Kasumi-1 (cell line): Measurements from ENCODE around the gene FAM81A.
"Not testable (repeated sequence)": the region's sequence is repeated elsewhere in the genome, so short reads cannot be mapped to it uniquely, and the experiment has no call there.

Experiments
- DNase-seq, 2 experiments: peaks; one replicate each; lab custom pipeline; 2025; lab: John Stamatoyannopoulos, UW

The FAM81A gene

DNA sequence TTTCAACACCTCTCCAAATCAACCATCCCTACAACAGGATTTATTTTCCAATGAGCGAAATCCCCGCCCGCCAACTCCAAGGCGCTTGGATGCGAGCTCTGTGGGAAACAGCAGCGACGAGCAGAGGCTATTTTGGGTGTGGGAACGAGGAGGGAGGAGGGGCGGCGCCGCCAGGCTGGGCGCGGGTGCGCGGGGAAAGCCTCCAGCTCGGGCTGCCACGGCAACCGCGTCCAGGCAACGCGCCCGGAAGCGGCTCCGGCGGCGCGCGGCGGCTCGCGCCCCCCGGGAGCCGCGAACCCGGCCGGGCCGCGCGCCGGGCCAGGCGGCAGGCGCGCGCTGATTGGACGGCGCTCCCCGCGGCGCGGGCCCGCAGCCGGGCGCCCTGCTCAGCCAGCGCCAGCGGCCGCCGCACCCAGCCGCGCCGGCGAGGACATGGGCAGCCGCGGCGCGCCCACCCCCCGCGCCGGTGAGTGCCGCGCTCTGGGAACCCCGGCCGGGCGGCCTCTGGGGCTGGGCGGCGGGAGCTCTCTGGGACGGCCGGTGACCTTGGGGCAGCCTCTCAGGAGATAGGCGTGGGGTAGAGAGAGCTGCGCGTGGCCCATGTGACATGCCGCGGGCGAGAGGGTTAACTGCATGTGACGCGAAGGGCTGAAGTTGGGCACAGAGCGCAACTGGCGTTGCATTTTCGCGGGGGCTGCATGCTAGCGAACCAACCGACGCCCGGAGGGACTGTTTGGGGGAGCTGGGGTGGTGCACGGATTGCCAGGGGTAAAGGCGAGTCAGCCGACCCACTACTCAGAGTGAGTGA is at the start of gene FAM81A:
Gene FAM81A (plus strand): TSS at position 370 of the 808 bp plus-strand sequence. CDS start 20,441 bp downstream, outside the sequence.
- peak in 1 of 2 experiments; percentile 6 for DNase-seq

- no peak for DNase-seq
Observed at GRCh38 chr15:59388670-59389069, 49.3 kb upstream of the FAM81A start.

DNA sequence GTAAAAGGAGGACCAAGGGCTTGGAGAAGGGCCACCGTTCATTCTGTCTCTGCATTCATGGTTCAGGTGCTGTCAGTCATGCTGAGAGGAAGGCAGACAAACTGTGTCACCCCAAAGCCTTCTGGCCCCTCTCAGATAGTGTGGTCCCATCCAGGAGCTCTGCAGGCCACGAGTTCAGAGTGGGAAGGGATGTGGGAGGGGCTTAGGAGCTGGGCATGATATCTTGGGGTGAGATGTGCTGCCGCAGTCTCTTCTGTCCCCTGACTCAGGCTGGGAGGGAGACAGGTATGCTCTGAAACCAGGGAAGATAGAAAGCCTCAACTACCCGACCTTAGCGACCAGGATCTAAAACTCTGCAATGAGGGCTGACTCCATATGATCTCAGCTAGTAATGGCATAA is 45.7 kb upstream of the FAM81A start:
- no peak for DNase-seq

- no peak for DNase-seq
Observed at GRCh38 chr15:59394166-59394661, 43.8 kb upstream of the FAM81A start.

- DNase-seq: no peak
Observed at GRCh38 chr15:59396211-59396610, 41.8 kb upstream of the FAM81A start.

GRCh38 chr15:59396679-59397078 is 41.3 kb upstream of the FAM81A start:
- no peak for DNase-seq

DNA sequence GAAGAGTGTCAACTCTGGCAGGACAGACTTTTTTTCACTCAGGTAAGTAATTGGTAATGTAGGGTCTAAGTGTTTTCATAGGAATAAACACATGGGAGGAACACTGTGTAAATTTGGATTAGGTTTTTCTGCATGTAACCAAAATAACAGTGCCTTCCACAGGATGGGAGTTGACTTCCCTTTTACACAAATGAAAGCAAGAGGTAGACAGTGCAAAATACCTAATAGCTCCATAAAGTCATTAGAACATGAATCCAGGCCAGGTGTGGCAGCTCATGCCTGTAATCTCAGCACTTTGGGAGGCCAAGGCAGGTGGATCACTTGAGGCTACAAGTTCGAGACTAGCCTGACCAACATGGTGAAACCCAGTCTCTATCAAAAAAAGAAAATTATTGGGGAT is 39.8 kb upstream of the FAM81A start:
- DNase-seq: no peak

DNA sequence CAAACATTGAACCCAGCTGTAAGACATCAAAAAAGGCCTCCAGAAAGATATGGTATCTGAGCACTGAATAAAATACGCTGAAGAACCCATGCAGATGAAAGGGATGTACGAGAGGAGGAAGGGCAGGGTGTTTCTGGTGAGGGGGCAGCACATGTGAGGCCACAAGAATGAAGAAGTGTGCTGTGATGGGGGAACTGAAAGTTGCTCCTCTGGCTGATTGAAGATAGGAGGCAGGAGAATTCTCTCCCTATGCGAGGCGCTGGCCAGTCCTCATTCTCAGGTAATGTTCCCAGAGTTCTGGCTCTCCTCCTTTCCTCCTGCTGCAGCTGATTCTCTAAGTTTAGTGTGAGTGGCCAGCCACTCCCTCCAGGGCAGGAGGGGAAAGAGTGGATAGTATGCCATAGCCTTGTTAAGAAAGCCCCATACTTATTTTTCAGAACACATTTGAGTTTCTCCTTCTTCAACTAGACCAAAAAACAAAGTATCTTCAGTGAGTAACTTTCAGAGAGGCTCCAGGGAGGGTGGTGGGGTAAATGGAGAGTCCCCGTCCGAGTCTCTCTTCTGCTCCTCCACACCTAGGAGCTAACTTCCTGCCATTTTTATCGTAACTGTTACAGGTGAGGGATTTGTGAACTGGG is 38.4 kb upstream of the FAM81A start:
- DNase-seq: no peak

GRCh38 chr15:59400103-59400813 is 37.7 kb upstream of the FAM81A start:
- no peak for DNase-seq

- DNase-seq: not testable (repeated sequence)
Observed at GRCh38 chr15:59401051-59401823, 36.7 kb upstream of the FAM81A start.

DNA sequence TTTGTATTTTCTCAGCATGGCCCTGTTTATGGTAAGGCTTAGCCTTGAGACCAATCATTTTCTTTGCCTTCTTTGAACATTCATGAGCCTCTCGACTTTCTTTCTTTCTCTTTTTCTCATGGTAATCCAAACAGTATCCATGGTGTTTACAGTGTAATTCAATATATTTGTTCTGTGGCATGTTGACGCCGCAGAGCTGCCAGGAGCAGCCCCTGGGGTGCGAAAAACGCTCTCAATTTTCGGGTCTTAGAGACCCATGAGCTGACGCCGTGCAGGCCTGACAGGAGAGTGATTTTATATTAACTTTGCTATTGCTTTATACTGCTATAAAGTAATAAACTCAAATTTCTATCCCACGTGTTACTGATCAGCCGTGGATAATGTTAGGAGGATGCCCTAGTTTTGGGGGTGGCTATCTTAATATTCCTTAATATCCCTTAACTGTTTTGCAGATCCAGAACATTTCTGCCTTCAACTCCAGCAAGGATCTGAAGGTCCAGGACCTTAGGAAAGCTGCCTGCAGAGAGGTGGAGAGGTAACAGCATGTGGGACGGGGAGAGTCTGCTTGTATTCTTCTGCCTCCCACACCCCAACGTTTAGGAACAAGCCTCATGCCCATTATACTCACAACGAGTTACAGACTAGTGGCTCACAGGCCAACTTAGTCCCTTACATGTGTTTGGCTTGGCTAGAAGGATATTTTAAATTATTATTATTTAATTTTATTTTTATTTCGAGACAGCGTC is 36.0 kb upstream of the FAM81A start:
- DNase-seq: no peak

DNA sequence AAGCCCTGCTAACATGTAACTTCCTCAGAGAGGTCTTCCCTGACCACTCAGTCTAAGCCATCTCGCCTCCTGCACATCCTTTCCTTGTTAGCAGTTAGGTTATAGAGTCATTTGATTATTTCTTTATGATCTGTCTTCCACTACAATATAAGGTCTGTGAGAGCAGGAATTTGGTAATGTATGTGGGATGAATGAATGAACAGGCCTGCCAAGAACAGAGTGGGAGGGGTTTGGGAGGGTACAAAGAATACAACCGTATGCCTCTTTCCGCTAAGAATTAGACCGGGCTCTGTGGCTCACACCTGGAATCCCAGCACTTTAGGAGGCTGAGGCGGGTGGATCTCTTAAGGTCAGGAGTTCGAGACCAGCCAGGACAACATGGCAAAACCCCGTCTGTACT is 32.9 kb upstream of the FAM81A start:
- DNase-seq: no peak

- DNase-seq: no peak
Observed at GRCh38 chr15:59406446-59406845, 31.5 kb upstream of the FAM81A start.

- DNase-seq: no peak
Observed at GRCh38 chr15:59407946-59408345, 30.0 kb upstream of the FAM81A start.

DNA sequence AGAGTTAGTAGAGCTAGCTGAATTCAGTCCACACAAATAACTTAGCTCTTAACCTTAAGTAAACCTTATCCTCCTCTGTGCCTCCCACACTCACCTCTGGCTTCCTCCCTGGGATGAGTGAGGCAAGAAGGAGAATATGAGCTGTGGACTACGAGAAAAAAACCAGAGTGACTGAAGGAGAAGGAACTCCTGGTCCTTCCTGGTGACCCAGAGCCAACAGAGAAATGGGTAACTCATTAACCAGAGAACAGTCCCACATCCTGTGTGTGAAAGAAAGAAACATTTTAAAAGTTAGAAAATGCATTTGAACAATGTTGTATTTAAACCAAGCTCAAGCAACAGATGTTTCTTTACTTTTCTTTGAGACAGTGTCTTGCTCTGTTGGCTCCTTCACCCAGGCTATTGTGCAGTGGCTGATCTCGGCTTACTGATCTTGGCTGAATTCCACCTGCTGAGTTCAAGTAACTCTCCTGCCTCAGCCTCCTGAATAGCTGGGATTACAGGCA is 27.5 kb upstream of the FAM81A start:
- DNase-seq: no peak

DNA sequence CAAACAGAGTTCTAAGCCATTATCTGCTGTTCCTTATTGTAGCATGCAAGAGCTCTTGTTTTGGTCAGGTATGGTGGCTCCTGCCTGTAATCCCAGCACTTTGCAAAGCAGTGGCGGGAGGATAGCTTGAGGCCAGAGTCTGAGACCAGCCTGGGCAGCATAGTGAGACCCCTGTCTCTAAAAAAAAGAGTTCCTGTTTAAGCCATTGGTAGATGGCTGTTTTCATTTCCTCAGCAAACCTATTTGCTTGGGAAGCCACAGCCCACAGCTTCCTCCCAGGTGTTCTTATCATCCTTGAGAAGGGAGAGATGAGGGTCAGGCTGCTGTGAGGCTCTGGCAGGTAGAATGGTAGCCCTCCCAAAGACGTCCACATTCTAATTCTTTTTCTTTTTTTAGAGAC is 24.4 kb upstream of the FAM81A start:
- no peak for DNase-seq

DNA sequence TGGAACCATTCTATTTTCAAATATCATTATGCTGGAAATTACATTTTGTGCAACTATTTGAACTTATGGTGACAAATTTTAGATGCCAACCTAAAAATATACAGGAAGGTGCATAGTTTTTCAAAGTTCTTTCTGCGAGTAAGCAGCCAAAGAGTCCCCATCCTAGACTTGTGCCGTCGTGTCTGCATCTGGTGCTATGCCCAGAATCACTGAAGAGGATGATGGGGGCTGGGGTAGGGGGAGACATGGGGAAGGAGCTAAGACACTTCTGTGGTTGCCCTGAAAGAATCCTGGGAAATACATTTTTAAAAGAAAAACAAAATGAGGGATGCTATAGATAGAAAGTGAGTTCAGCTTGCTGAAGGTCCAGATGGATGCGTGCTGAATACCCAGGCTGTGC is 21.2 kb upstream of the FAM81A start:
- DNase-seq: no peak

GRCh38 chr15:59419170-59419569 is 18.8 kb upstream of the FAM81A start:
- no peak for DNase-seq

- no peak for DNase-seq
Observed at GRCh38 chr15:59420108-59420507, 17.9 kb upstream of the FAM81A start.

DNA sequence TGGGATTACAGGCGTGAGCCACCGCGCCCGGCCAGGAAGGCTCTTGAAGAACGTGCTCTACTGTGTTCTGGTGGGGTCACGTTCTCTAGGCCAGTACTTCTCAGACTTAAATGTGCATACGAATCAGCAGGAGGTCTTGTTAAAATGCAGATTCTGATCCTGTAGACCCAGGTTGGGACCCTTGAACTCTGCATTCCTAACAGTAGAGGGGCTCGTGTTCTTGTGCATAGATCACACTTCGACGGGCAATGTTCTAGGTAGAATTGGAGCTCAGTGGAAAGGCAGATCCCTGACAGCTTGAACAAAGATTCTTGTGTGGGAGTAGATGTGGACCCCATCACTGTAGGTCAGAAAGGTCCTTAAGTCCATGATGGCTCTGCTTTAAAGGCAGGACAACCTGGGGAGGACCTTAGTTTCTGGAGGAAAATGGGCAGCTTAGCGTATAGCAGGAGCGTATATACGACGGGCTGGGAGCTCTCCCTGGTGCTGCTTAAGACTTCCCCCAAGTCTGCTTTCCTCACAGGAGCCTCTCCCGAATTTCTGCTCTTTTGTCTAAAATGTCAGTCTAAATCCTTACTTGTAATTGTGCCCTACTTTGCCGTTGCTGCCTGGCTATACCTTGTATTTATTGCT is 16.9 kb upstream of the FAM81A start:
- peak; percentile 13 to 39 for DNase-seq

GRCh38 chr15:59424616-59425015 is 13.4 kb upstream of the FAM81A start:
- DNase-seq: no peak
